HAP-1 (cell line): ENCODE measurements around the gene ZNF292.
A peak's percentile ranks its signal among the peaks of the same experiment; 100 is the strongest.
"Not testable (repeated sequence)": the region's sequence is repeated elsewhere in the genome, so short reads cannot be mapped to it uniquely, and the experiment has no call there.

Experiments used
- DNase-seq, 2 experiments: peaks; one replicate each; pipeline ENCODE4 v3.0.0-alpha.2; 2016 to 2020; ENCODE audit warnings: low spot score in 2 of 2
- H3K27me3 ChIP-seq: fragments of 250-450 bp; sonication (Bioruptor Pico); 2 replicates; pipeline ENCODE4 v1.5.1; 2020; ENCODE audit warnings: low read depth, mild to moderate bottlenecking, moderate library complexity
- H3K36me3 ChIP-seq: fragments of 250-450 bp; sonication (Bioruptor Pico); replicated peaks from 2 replicates; pipeline ENCODE4 v1.5.1; 2020; ENCODE audit warnings: mild to moderate bottlenecking
- H3K4me1 ChIP-seq: fragments of 250-450 bp; sonication (Bioruptor Pico); 2 replicates; pipeline ENCODE4 v1.5.1; 2020; ENCODE audit warnings: mild to moderate bottlenecking
- H3K4me3 ChIP-seq: fragments of 250-450 bp; sonication (Bioruptor Pico); 2 replicates; pipeline ENCODE4 v1.5.1; 2020; ENCODE audit warnings: mild to moderate bottlenecking, moderate library complexity
- H3K9me3 ChIP-seq: fragments of 250-450 bp; sonication (Bioruptor Pico); 2 replicates; pipeline ENCODE4 v1.5.1; 2020; ENCODE audit warnings: mild to moderate bottlenecking, moderate library complexity
- in situ Hi-C: fragments of 300-500 bp; cut with MboI; formaldehyde crosslinking; loops from 3 replicates; pipeline ENCODE4 v1.14.3; 2020; ENCODE audit warnings: low sequenced_read_pairs, inconsistent platforms, mixed read lengths

Gene ZNF292

GRCh38 chr6:87209812-87210211 is 54.4 kb downstream of the ZNF292 start:
- H3K4me3 ChIP-seq, result no peak overlapping the region
- no peak for DNase-seq
- no peaks in the 10 kb centered on the region for H3K36me3 ChIP-seq
- H3K27me3 ChIP-seq, result no peaks in the 10 kb centered on the region
- peaks cover 55% of the 10 kb centered on the region for H3K4me1 ChIP-seq
- no peaks in the 10 kb centered on the region for H3K9me3 ChIP-seq
- in situ Hi-C loops, result no loop called here

DNA sequence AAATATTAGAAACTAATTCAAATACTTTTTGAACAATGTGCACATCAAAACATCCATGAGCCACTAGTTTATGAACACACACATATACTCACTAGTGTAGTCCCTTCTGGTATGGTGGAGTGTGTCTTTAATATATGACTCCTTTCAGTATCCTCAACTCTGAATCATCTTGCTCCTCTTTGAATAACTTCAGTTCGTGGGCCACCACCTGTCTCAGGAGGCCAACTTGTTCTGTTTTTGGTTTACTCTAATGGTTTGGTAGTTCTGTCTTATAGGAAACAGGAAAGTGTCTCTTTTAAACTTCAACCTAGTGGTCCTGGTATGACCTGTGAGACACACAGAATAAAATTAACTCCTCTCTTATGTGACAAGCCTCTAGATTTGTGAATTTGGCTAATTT is 55.6 kb downstream of the ZNF292 start:
- in situ Hi-C loops, result no loop called here
- Histone ChIP-seq H3K27me3 (no peaks in the 10 kb centered on the region), H3K4me3 (no peak overlapping the region), H3K9me3 (no peaks in the 10 kb centered on the region), H3K4me1 (peaks cover 58% of the 10 kb centered on the region), H3K36me3 (no peaks in the 10 kb centered on the region)
- no peak for DNase-seq

GRCh38 chr6:87212596-87212995 is 57.2 kb downstream of the ZNF292 start:
- Histone ChIP-seq H3K27me3 (no peaks in the 10 kb centered on the region), H3K4me1 (peaks cover 43% of the 10 kb centered on the region), H3K4me3 (no peak overlapping the region), H3K9me3 (no peaks in the 10 kb centered on the region), H3K36me3 (no peaks in the 10 kb centered on the region)
- no peak for DNase-seq
- in situ Hi-C loops, result no loop called here

GRCh38 chr6:87213364-87213763 is 58.0 kb downstream of the ZNF292 start:
- DNase-seq, result no peak
- H3K4me1 ChIP-seq, result peaks cover 38% of the 10 kb centered on the region
- no peaks in the 10 kb centered on the region for H3K27me3 ChIP-seq
- in situ Hi-C loops, result no loop called here
- no peaks in the 10 kb centered on the region for H3K36me3 ChIP-seq
- H3K4me3 ChIP-seq, result no peak overlapping the region
- no peaks in the 10 kb centered on the region for H3K9me3 ChIP-seq

GRCh38 chr6:87214831-87215230 is 59.5 kb downstream of the ZNF292 start:
- no peak overlapping the region for H3K4me3 ChIP-seq
- no peaks in the 10 kb centered on the region for H3K9me3 ChIP-seq
- peaks cover 39% of the 10 kb centered on the region for H3K4me1 ChIP-seq
- peak; percentile 62 to 98 for DNase-seq
- no peaks in the 10 kb centered on the region for H3K36me3 ChIP-seq
- in situ Hi-C loops, result no loop called here
- H3K27me3 ChIP-seq, result no peaks in the 10 kb centered on the region

DNA sequence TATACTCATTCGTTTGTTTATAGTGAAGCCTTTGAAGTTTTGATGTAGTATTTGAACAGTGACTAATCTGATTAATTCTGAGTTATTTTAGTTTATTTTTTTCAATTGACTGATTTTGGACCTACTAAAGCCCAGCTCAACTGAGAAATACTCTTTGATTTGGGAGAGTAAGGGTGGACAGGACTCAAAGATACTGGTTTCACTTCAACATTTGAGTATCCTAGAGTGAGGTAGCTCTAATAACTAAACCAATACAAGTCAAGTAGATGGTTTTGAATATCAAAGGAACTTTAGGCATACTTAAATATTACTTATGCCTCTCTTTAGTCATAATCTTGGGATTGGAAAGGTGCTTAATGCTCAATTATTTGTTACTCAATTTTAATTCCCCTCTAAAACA is 65.6 kb downstream of the ZNF292 start:
- peaks cover 22% of the 10 kb centered on the region for H3K36me3 ChIP-seq
- no peak for DNase-seq
- in situ Hi-C loops, result no loop called here

DNA sequence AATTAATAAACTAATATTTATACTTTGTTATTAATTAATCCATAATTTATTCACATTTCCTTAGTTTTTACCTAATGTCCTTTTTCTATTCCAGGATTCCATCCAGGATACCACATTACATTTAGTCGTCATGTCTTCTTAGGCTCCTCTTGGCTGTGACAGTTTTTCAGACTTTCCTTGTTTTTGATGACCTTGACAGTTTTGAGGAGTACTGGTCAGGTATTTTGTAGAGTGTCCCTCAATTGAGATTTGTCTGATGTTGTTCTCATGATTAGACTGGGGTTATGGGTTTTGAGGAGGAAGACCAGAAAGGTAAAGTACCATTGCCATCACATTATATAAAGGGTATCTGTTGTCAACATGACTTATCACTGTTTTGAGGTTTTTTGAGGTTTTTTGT is 67.3 kb downstream of the ZNF292 start:
- in situ Hi-C loops, result no loop called here

More for the DNA sequence above, 65.6 kb downstream of the ZNF292 start:
- H3K4me1 ChIP-seq, result peaks cover 23% of the 10 kb centered on the region
- H3K27me3 ChIP-seq, result no peaks in the 10 kb centered on the region
- H3K4me3 ChIP-seq, result no peak overlapping the region
- H3K9me3 ChIP-seq, result no peaks in the 10 kb centered on the region

DNA sequence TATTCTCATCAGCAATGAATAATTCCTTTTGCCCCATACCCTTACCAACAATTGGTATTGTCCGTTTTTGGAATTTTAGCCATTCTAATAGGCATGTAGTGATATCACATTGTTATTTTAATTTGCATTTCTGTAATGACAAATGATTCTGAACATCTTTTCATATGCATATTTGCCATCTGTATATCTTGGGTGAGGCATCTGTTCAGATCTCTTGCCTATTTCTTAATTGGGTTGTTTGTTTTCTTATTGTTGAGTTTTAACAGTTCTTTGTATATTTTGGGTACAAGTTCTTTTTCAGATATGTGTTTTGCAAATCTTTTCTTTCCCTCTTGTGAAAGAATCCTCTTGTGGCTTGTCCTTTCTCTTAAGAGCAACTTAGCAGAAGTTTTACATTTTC is 69.6 kb downstream of the ZNF292 start:
- peak in 1 of 2 experiments; percentile 83 for DNase-seq
- peaks cover 25% of the 10 kb centered on the region for H3K36me3 ChIP-seq
- in situ Hi-C loops, result no loop called here
- H3K9me3 ChIP-seq, result no peaks in the 10 kb centered on the region
- peaks cover 18% of the 10 kb centered on the region for H3K4me1 ChIP-seq
- H3K27me3 ChIP-seq, result no peaks in the 10 kb centered on the region
- H3K4me3 ChIP-seq, result no peak overlapping the region

More for the DNA sequence above, 67.3 kb downstream of the ZNF292 start:
- H3K4me1 ChIP-seq, result peaks cover 26% of the 10 kb centered on the region
- no peak overlapping the region for H3K4me3 ChIP-seq
- DNase-seq, result no peak
- H3K36me3 ChIP-seq, result peaks cover 23% of the 10 kb centered on the region
- H3K9me3 ChIP-seq, result no peaks in the 10 kb centered on the region
- no peaks in the 10 kb centered on the region for H3K27me3 ChIP-seq

DNA sequence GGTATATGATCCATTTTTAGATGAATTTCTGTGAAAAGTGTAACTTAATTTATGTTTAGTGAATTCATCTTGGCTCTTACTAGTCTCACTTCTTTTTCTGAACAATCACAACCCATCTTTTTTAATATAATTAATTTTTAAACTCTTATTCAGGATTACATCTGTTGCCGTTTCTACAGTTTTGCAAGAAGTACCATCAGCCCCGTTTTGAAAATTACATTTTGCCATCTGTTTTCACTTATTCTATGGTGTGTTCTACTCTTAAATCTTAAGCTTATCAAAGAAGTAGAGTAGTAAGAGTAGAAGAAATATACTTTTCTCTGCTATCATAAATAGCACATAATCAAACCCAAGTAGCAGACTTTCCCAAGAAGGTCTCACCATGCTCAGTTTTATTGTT is 70.1 kb downstream of the ZNF292 start:
- peaks cover 23% of the 10 kb centered on the region for H3K36me3 ChIP-seq
- H3K27me3 ChIP-seq, result no peaks in the 10 kb centered on the region
- H3K9me3 ChIP-seq, result no peaks in the 10 kb centered on the region
- no peak overlapping the region for H3K4me3 ChIP-seq
- peaks cover 18% of the 10 kb centered on the region for H3K4me1 ChIP-seq
- DNase-seq, result no peak
- in situ Hi-C loops, result no loop called here

DNA sequence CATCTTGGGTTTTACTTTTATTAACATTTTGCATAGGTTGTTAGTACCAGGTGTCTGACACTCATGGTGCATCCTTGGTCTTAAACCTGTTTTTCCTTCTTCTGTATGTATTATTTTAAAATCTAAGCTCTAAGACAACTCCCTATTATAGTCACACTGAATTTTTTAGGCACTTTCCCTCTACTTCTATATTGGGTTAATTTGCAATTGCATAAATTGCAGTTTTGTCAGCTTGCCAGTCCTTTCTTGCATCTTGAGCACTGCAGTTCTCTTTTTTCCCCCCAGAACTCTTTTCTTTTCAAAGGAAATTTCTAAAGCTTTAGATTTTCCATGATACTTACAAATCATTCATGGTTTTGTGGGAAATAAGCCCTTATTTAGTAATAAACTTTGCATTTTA is 70.6 kb downstream of the ZNF292 start:
- in situ Hi-C loops, result no loop called here
- Histone ChIP-seq H3K9me3 (no peaks in the 10 kb centered on the region), H3K27me3 (no peaks in the 10 kb centered on the region), H3K4me3 (no peak overlapping the region), H3K4me1 (peaks cover 18% of the 10 kb centered on the region), H3K36me3 (peaks cover 21% of the 10 kb centered on the region)
- no peak for DNase-seq

- peaks cover 5% of the 10 kb centered on the region for H3K4me1 ChIP-seq
- no peak for DNase-seq
- no peaks in the 10 kb centered on the region for H3K9me3 ChIP-seq
- no peaks in the 10 kb centered on the region for H3K27me3 ChIP-seq
- in situ Hi-C loops, result no loop called here
- peaks cover 6% of the 10 kb centered on the region; the same call in 1 of the 2 replicates for H3K36me3 ChIP-seq
- H3K4me3 ChIP-seq, result no peak overlapping the region
These were observed 75.4 kb downstream of the ZNF292 start for GRCh38 chr6:87230801-87231200.

DNA sequence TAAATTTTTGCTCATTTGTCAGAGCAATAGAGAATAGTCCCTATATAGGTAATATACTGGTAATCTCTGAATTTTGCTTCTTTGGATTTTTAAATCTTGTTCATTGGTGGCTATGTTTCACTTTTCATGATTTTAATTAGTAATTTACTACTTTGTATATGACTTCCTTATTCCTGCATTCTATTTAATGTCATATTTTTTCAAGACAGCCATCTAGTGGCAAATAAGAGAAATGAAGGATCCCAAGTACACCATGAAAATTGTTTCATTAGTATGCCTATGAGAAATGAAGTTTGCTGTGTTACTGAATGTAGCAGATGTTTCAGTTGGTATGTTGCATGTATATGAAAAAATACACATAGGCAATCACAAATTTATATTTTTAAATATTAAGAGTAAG is 82.4 kb downstream of the ZNF292 start:
- Histone ChIP-seq H3K27me3 (no peaks in the 10 kb centered on the region), H3K36me3 (no peaks in the 10 kb centered on the region; the same call in 1 of the 2 replicates), H3K9me3 (no peaks in the 10 kb centered on the region), H3K4me1 (no peaks in the 10 kb centered on the region), H3K4me3 (no peak overlapping the region)
- peak in 1 of 2 experiments; percentile 36 for DNase-seq
- in situ Hi-C loops, result no loop called here

- H3K9me3 ChIP-seq, H3K36me3 ChIP-seq, H3K4me1 ChIP-seq, H3K4me3 ChIP-seq, DNase-seq, H3K27me3 ChIP-seq, in situ Hi-C loops: not testable (repeated sequence)
These were observed 83.8 kb downstream of the ZNF292 start for GRCh38 chr6:87239098-87239635.

DNA sequence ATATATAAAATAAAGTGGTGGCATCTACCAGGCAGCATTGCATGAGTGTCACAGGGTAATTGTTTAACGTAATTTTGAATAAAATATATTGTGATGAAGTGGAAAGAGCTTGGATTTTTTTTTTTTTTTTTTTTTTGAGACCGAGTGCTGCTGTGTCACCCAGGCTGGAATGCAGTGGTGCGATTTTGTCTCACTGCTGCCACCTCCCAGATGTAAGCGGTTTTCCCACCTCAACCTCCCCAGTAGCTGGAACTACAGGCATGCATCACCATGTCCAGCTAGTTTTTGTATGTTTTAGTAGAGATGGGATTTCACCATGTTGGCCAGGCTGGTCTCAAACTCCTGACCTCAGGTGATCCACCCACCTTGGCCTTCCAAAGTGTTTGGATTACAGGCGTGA is 85.9 kb downstream of the ZNF292 start:
- H3K36me3 ChIP-seq, result peaks cover 3% of the 10 kb centered on the region
- no peak for DNase-seq
- in situ Hi-C loops, result no loop called here
- H3K4me3 ChIP-seq, result no peak overlapping the region
- H3K4me1 ChIP-seq, result no peaks in the 10 kb centered on the region
- no peaks in the 10 kb centered on the region for H3K27me3 ChIP-seq
- H3K9me3 ChIP-seq, result no peaks in the 10 kb centered on the region

GRCh38 chr6:87242311-87242710 is 86.9 kb downstream of the ZNF292 start:
- DNase-seq, result no peak
- H3K4me1 ChIP-seq, result no peaks in the 10 kb centered on the region
- H3K27me3 ChIP-seq, result no peaks in the 10 kb centered on the region
- no peak overlapping the region for H3K4me3 ChIP-seq
- peaks cover 9% of the 10 kb centered on the region for H3K36me3 ChIP-seq
- no peaks in the 10 kb centered on the region for H3K9me3 ChIP-seq
- in situ Hi-C loops, result no loop called here
